ENCODE measurements around the gene PPP1R12B.

PPP1R12B gene

DNA sequence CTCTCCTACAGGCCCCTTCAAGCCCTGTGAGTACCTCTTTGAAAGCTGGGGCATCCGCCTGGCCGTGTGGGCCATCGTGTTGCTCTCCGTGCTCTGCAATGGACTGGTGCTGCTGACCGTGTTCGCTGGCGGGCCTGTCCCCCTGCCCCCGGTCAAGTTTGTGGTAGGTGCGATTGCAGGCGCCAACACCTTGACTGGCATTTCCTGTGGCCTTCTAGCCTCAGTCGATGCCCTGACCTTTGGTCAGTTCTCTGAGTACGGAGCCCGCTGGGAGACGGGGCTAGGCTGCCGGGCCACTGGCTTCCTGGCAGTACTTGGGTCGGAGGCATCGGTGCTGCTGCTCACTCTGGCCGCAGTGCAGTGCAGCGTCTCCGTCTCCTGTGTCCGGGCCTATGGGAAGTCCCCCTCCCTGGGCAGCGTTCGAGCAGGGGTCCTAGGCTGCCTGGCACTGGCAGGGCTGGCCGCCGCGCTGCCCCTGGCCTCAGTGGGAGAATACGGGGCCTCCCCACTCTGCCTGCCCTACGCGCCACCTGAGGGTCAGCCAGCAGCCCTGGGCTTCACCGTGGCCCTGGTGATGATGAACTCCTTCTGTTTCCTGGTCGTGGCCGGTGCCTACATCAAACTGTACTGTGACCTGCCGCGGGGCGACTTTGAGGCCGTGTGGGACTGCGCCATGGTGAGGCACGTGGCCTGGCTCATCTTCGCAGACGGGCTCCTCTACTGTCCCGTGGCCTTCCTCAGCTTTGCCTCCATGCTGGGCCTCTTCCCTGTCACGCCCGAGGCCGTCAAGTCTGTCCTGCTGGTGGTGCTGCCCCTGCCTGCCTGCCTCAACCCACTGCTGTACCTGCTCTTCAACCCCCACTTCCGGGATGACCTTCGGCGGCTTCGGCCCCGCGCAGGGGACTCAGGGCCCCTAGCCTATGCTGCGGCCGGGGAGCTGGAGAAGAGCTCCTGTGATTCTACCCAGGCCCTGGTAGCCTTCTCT is 30.3 kb upstream of the PPP1R12B start:
- Histone ChIP-seq H3K9me3 (ENCODE audit: control insufficient read depth, insufficient read depth, low read length) (no peaks in the 10 kb centered on the region), H3K9me2 (replicated peaks; ENCODE audit: control insufficient read depth, low read length) (no peaks in the 10 kb centered on the region), H3K4me2 (ENCODE audit: low read length) (no peak overlapping the region), H3K4me3 (ENCODE audit: low read length) (no peak overlapping the region), H3K79me2 (ENCODE audit: control insufficient read depth, low read length) (no peaks in the 10 kb centered on the region), H3K27me3 (ENCODE audit: control insufficient read depth, low read length) (peaks cover 14% of the 10 kb centered on the region), H3K4me1 (ENCODE audit: control insufficient read depth, low read length) (no peaks in the 10 kb centered on the region), H4K20me1 (ENCODE audit: control insufficient read depth, insufficient read depth, low read depth, low read length) (no peaks in the 10 kb centered on the region), H3F3A (ENCODE audit: control insufficient read depth, insufficient read depth) (no peaks in the 10 kb centered on the region), H3K27ac (ENCODE audit: low read depth, low read length) (no peak overlapping the region), H3K36me3 (ENCODE audit: control insufficient read depth, low read length) (no peaks in the 10 kb centered on the region)
- TF ChIP-seq, protein P1, sequence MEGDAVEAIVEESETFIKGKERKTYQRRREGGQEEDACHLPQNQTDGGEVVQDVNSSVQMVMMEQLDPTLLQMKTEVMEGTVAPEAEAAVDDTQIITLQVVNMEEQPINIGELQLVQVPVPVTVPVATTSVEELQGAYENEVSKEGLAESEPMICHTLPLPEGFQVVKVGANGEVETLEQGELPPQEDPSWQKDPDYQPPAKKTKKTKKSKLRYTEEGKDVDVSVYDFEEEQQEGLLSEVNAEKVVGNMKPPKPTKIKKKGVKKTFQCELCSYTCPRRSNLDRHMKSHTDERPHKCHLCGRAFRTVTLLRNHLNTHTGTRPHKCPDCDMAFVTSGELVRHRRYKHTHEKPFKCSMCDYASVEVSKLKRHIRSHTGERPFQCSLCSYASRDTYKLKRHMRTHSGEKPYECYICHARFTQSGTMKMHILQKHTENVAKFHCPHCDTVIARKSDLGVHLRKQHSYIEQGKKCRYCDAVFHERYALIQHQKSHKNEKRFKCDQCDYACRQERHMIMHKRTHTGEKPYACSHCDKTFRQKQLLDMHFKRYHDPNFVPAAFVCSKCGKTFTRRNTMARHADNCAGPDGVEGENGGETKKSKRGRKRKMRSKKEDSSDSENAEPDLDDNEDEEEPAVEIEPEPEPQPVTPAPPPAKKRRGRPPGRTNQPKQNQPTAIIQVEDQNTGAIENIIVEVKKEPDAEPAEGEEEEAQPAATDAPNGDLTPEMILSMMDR (IDR thresholded peaks at IDR 0.05; ENCODE audit: low read depth, low read length, poor library complexity, severe bottlenecking), result no peak
- TF ChIP-seq EZH2phosphoT487 (IDR thresholded peaks at IDR 0.05; ENCODE audit: borderline replicate concordance, low read length), result no peak

DNA sequence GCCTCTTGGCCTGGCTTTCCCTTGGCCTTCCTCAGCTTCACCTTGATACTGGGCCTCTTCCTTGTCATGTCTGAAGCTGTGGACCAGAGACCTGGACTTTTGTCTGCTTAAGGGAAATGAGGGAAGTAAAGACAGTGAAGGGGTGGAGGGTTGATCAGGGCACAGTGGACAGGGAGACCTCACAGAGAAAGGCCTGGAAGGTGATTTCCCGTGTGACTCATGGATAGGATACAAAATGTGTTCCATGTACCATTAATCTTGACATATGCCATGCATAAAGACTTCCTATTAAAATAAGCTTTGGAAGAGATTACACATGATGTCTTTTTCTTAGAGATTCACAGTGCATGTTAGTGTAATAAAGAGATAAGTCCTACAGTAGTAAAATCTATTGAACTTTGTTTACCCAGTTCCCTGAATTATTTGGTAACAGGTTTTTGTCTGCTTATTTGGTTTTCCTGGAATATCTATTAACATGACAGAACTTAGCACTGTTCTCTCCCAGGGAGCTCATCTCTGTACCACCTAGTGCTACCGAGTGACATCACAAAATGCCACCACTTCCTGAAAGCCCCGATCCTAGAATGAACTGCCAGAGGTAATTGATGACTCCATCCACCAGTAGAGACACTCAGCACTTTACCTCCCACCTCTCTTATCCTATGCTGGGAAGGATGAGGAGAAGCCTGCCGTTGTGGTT is 29.0 kb upstream of the PPP1R12B start:
- Histone ChIP-seq H3K79me2 (ENCODE audit: control insufficient read depth, low read length) (no peaks in the 10 kb centered on the region), H3K4me1 (ENCODE audit: control insufficient read depth, low read length) (no peaks in the 10 kb centered on the region), H3K27me3 (ENCODE audit: control insufficient read depth, low read length) (peaks cover 4% of the 10 kb centered on the region), H4K20me1 (ENCODE audit: control insufficient read depth, insufficient read depth, low read depth, low read length) (no peaks in the 10 kb centered on the region), H3K27ac (ENCODE audit: low read depth, low read length) (no peak overlapping the region), H3K9me2 (replicated peaks; ENCODE audit: control insufficient read depth, low read length) (no peaks in the 10 kb centered on the region), H3K9me3 (ENCODE audit: control insufficient read depth, insufficient read depth, low read length) (no peaks in the 10 kb centered on the region), H3K36me3 (ENCODE audit: control insufficient read depth, low read length) (no peaks in the 10 kb centered on the region), H3F3A (ENCODE audit: control insufficient read depth, insufficient read depth) (no peaks in the 10 kb centered on the region), H3K4me3 (ENCODE audit: low read length) (no peak overlapping the region), H3K4me2 (ENCODE audit: low read length) (no peak overlapping the region)
- TF ChIP-seq EZH2phosphoT487 (IDR thresholded peaks at IDR 0.05; ENCODE audit: borderline replicate concordance, low read length), result no peak
- TF ChIP-seq, protein P1 (IDR thresholded peaks at IDR 0.05; ENCODE audit: low read depth, low read length, poor library complexity, severe bottlenecking), result no peak

DNA sequence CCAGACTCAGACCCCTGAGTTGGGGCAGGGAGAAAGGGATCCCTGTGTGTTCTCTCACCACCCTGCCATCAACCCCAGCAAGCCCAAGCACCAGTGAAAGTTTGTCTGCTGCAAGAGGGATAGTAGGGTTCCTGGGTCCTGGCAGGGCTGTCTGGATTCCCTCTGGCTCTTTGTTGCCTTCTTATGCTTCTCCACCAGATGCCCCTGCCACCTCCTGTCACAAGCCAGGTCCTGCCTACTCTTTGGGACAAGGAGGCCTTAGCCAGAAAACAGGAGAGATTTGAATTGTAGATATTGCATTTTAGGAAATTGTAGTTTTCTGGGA is 28.5 kb upstream of the PPP1R12B start:
- H3K4me3 ChIP-seq (ENCODE audit: low read length), result no peak overlapping the region
- TF ChIP-seq, protein P1 (IDR thresholded peaks at IDR 0.05; ENCODE audit: low read depth, low read length, poor library complexity, severe bottlenecking), result no peak
- no peak for TF ChIP-seq EZH2phosphoT487 (IDR thresholded peaks at IDR 0.05; ENCODE audit: borderline replicate concordance, low read length)
- H3K79me2 ChIP-seq (ENCODE audit: control insufficient read depth, low read length), result no peaks in the 10 kb centered on the region
- H3F3A ChIP-seq (ENCODE audit: control insufficient read depth, insufficient read depth), result no peaks in the 10 kb centered on the region
- no peak overlapping the region for H3K4me2 ChIP-seq (ENCODE audit: low read length)
- no peaks in the 10 kb centered on the region for H3K9me3 ChIP-seq (ENCODE audit: control insufficient read depth, insufficient read depth, low read length)
- H3K27ac ChIP-seq (ENCODE audit: low read depth, low read length), result no peak overlapping the region
- no peaks in the 10 kb centered on the region for H3K36me3 ChIP-seq (ENCODE audit: control insufficient read depth, low read length)
- no peaks in the 10 kb centered on the region for H3K4me1 ChIP-seq (ENCODE audit: control insufficient read depth, low read length)
- peaks cover 4% of the 10 kb centered on the region for H3K27me3 ChIP-seq (ENCODE audit: control insufficient read depth, low read length)
- H3K9me2 ChIP-seq (replicated peaks; ENCODE audit: control insufficient read depth, low read length), result no peaks in the 10 kb centered on the region
- H4K20me1 ChIP-seq (ENCODE audit: control insufficient read depth, insufficient read depth, low read depth, low read length), result no peaks in the 10 kb centered on the region
